Measurements from ENCODE around the gene CCNH. TPM values are rescaled to one million over a fixed set of nuclear protein-coding genes. Genes with fewer than 3 reads are reported as not detected.
A peak's percentile ranks its signal among the peaks of the same experiment; 100 is the strongest.

CCNH gene
- total RNA-seq, 1 donor: 80.3 TPM

- H3K36me3 ChIP-seq (ENCODE audit: insufficient read depth, low read length): peaks cover 50% of the 10 kb centered on the region
- TF ChIP-seq CTCF (IDR thresholded peaks at IDR 0.05; ENCODE audit: extremely low read depth, low read depth, low read length): no peak
- peaks cover 3% of the 10 kb centered on the region for H3K4me1 ChIP-seq (ENCODE audit: insufficient read depth, low read length)
- no peaks in the 10 kb centered on the region for H3K27me3 ChIP-seq (ENCODE audit: insufficient read depth, low read length)
- peaks cover 26% of the 10 kb centered on the region for H3K79me2 ChIP-seq (ENCODE audit: insufficient read depth, low read length)
- no peaks in the 10 kb centered on the region for H4K20me1 ChIP-seq (ENCODE audit: insufficient read depth, low read length)
- no peak overlapping the region for H3K4me3 ChIP-seq (ENCODE audit: insufficient read depth, low read length)
- H3K4me2 ChIP-seq (ENCODE audit: insufficient read depth, low read length): peak overlapping the region; percentile 2
- H3K27ac ChIP-seq (ENCODE audit: low read depth, low read length): no peak overlapping the region
- no peak overlapping the region for H2AFZ ChIP-seq (ENCODE audit: low read length)
- H3K9me3 ChIP-seq (ENCODE audit: low read depth, low read length): no peaks in the 10 kb centered on the region
- DNase-seq (ENCODE audit: insufficient read length, low spot score, missing footprints): no peak
These were observed 64.9 kb downstream of the CCNH start for GRCh38 chr5:87347841-87348240.

GRCh38 chr5:87347272-87347671 is 65.5 kb downstream of the CCNH start:
- no peaks in the 10 kb centered on the region for H4K20me1 ChIP-seq (ENCODE audit: insufficient read depth, low read length)
- no peaks in the 10 kb centered on the region for H3K27me3 ChIP-seq (ENCODE audit: insufficient read depth, low read length)
- no peak overlapping the region for H3K4me2 ChIP-seq (ENCODE audit: insufficient read depth, low read length)
- peaks cover 55% of the 10 kb centered on the region for H3K36me3 ChIP-seq (ENCODE audit: insufficient read depth, low read length)
- no peak overlapping the region for H3K27ac ChIP-seq (ENCODE audit: low read depth, low read length)
- peaks cover 26% of the 10 kb centered on the region for H3K79me2 ChIP-seq (ENCODE audit: insufficient read depth, low read length)
- no peaks in the 10 kb centered on the region for H3K9me3 ChIP-seq (ENCODE audit: low read depth, low read length)
- no peak for DNase-seq (ENCODE audit: insufficient read length, low spot score, missing footprints)
- no peak overlapping the region for H2AFZ ChIP-seq (ENCODE audit: low read length)
- H3K4me3 ChIP-seq (ENCODE audit: insufficient read depth, low read length): no peak overlapping the region
- no peak for TF ChIP-seq CTCF (IDR thresholded peaks at IDR 0.05; ENCODE audit: extremely low read depth, low read depth, low read length)
- peaks cover 3% of the 10 kb centered on the region for H3K4me1 ChIP-seq (ENCODE audit: insufficient read depth, low read length)

Small RNAs within 50 kb of the gene (small RNA-seq; reads per million reads assigned to genes)
- gene RNU6-727P: not detected

Other genes with a start within 250 kb of the CCNH start
- 42.4 and 43.8 TPM in 2 replicates for gene RASA1, start 145.0 kb downstream of the CCNH start, total RNA-seq